Ectodermal cell (in vitro differentiated cells): ENCODE results near the gene DVL2.

Source experiments
- H3K27ac ChIP-seq: 2 replicates; pipeline ENCODE4 v1.7.0; 2013; ENCODE audit warnings: mild to moderate bottlenecking, low read depth, low read length; ENCODE audit not compliant: insufficient read depth, poor library complexity, severe bottlenecking
- H3K27me3 ChIP-seq: 2 replicates; pipeline ENCODE4 v1.7.0; 2013; ENCODE audit warnings: mild to moderate bottlenecking, low read length; ENCODE audit not compliant: insufficient read depth, control insufficient read depth, poor library complexity, severe bottlenecking
- H3K36me3 ChIP-seq: one replicate; pipeline ENCODE4 v1.7.0; 2013; ENCODE audit warnings: low read length; ENCODE audit not compliant: control insufficient read depth, insufficient read depth
- H3K4me1 ChIP-seq: one replicate; pipeline ENCODE4 v1.7.0; 2013; ENCODE audit warnings: low read length; ENCODE audit not compliant: control insufficient read depth, insufficient read depth
- H3K4me3 ChIP-seq: 2 replicates; pipeline ENCODE4 v1.7.0; 2013; ENCODE audit warnings: low read depth, low read length, control low read depth; ENCODE audit not compliant: insufficient read depth
- H3K9me3 ChIP-seq: 2 replicates; pipeline ENCODE4 v1.7.0; 2013; ENCODE audit warnings: mild to moderate bottlenecking, low read length, moderate library complexity; ENCODE audit not compliant: control insufficient read depth
- WGBS, 2 experiments: methylation state at CpG; one replicate each; pipeline ENCODE4 v1.1.7; 2013; ENCODE audit warnings: missing lambda C conversion rate in 2 of 2; 5-methylcytosine and 5-hydroxymethylcytosine counted together

Gene DVL2

GRCh38 chr17:7211491-7212273 lies 22.6 kb downstream of the DVL2 start:
- no peaks in the 10 kb centered on the region for H3K36me3 ChIP-seq
- H3K9me3 ChIP-seq = no peaks in the 10 kb centered on the region
- WGBS, 2 experiments = 11 to 14% methylated on average over 34 to 35 of the region's 37 CpGs
- peaks cover 71% of the 10 kb centered on the region for H3K4me1 ChIP-seq
- no peaks in the 10 kb centered on the region for H3K27me3 ChIP-seq
- H3K27ac ChIP-seq = peak overlapping the region; percentile 20
- H3K4me3 ChIP-seq = peak overlapping the region; percentile 40

- H3K4me1 ChIP-seq = peaks cover 76% of the 10 kb centered on the region
- WGBS, 2 experiments = 75% methylated on average over 9 of the region's 9 CpGs
Measured at GRCh38 chr17:7208754-7209460, 25.4 kb downstream of the DVL2 start.

DNA sequence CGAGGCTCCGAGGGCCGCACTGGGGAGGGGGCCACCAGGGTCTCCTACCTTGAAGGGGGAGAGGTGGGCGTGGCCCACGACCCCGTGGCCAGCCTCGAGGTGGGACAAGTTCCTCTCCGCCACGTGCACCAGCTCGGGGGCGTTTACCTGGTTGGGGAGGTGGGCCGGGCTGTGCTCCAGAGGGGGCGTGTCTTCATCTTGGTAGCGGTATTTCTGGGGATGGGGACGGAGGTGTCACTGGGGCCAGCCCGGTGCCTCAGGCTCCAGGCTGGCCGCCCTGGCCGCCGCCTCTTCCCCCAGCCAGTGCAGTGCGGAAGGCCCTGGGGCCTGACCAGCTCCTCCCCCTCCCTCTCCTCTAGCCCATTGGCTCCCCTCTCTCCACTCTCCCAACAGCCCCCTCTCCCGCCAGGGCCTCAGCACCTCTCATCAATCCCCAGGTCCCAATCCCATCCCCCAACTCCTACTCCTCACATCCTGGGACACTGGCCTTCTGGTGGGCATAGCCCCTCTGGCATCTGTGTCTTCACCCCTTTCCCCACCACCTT lies 26.2 kb downstream of the DVL2 start:
- H3K27me3 ChIP-seq = no peaks in the 10 kb centered on the region
- peak overlapping the region; percentile 35 for H3K4me3 ChIP-seq
- 6 to 7% methylated on average over 21 of the region's 21 CpGs for WGBS, 2 experiments
- H3K4me1 ChIP-seq = peaks cover 73% of the 10 kb centered on the region
- H3K36me3 ChIP-seq = peaks cover 8% of the 10 kb centered on the region
- peak overlapping the region; percentile 79 for H3K27ac ChIP-seq
- H3K9me3 ChIP-seq = no peaks in the 10 kb centered on the region

More at GRCh38 chr17:7208754-7209460, 25.4 kb downstream of the DVL2 start:
- peaks cover under 1% of the 10 kb centered on the region for H3K36me3 ChIP-seq
- peak overlapping the region; percentile 35 for H3K4me3 ChIP-seq
- H3K27me3 ChIP-seq = no peaks in the 10 kb centered on the region
- H3K27ac ChIP-seq = peak overlapping the region; percentile 79
- no peaks in the 10 kb centered on the region for H3K9me3 ChIP-seq

- peak overlapping the region; percentile 35 for H3K4me3 ChIP-seq
Measured at GRCh38 chr17:7207120-7208001, 27.0 kb downstream of the DVL2 start.

GRCh38 chr17:7205561-7205960 lies 28.8 kb downstream of the DVL2 start:
- WGBS, 2 experiments = 36 to 57% methylated on average over 10 to 13 of the region's 15 CpGs
- Histone ChIP-seq H3K27ac (peak overlapping the region; percentile 44), H3K36me3 (peaks cover 21% of the 10 kb centered on the region), H3K4me3 (peak overlapping the region; percentile 38), H3K9me3 (no peaks in the 10 kb centered on the region), H3K27me3 (no peaks in the 10 kb centered on the region), H3K4me1 (peaks cover 60% of the 10 kb centered on the region)

More at GRCh38 chr17:7207120-7208001, 27.0 kb downstream of the DVL2 start:
- 67 to 74% methylated on average over 22 to 24 of the region's 24 CpGs for WGBS, 2 experiments
- Histone ChIP-seq H3K4me1 (peaks cover 72% of the 10 kb centered on the region), H3K27ac (no peak overlapping the region), H3K9me3 (no peaks in the 10 kb centered on the region), H3K27me3 (no peaks in the 10 kb centered on the region), H3K36me3 (peaks cover 16% of the 10 kb centered on the region)

DNA sequence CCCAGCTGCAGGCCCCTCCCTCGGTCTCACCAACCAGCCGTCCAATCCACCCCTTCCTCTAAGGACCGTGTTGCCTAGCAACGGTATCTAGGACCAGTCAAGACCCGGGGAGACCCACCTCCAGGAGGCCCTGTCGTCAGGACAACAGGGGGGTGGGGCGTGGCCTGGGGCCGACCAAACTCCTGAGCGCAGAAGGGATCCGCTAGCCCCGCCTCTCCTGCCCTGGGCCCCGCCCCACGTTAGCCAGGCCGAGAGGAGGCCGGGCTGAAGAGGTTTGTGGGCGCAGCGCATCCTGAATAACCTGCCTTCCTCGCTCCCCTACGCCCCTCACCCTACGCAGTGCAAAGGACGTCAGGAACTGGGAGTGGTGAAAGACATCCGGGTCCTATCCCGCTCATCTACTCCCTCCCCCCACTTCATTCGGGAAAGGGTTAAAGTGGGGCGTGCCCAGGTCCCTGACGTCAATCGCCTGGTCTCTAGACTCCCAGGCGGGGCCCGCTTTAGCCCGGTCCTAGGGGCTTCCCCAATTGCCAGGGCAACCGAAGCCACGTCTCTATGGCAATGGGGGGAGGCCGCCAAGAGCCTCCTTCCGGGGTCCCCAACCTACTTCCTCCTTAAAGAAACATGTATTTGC lies 29.4 kb downstream of the DVL2 start:
- H3K27ac ChIP-seq = peak overlapping the region; percentile 44
- peaks cover 54% of the 10 kb centered on the region for H3K4me1 ChIP-seq
- H3K4me3 ChIP-seq = peak overlapping the region; percentile 38
- H3K27me3 ChIP-seq = no peaks in the 10 kb centered on the region
- H3K9me3 ChIP-seq = no peaks in the 10 kb centered on the region
- 0% methylated on average over 34 of the region's 34 CpGs for WGBS, 2 experiments
- H3K36me3 ChIP-seq = peaks cover 28% of the 10 kb centered on the region

- H3K4me1 ChIP-seq = peaks cover 48% of the 10 kb centered on the region
- peak overlapping the region; percentile 38 for H3K4me3 ChIP-seq
- no peaks in the 10 kb centered on the region for H3K9me3 ChIP-seq
- no peaks in the 10 kb centered on the region for H3K27me3 ChIP-seq
- H3K36me3 ChIP-seq = peaks cover 28% of the 10 kb centered on the region
- H3K27ac ChIP-seq = peak overlapping the region; percentile 20
- 89 to 90% methylated on average over 15 of the region's 15 CpGs for WGBS, 2 experiments
Measured at GRCh38 chr17:7204336-7204735, 30.0 kb downstream of the DVL2 start.

GRCh38 chr17:7203391-7203790 lies 30.9 kb downstream of the DVL2 start:
- peaks cover 39% of the 10 kb centered on the region for H3K4me1 ChIP-seq
- 95 to 98% methylated on average over 16 of the region's 16 CpGs for WGBS, 2 experiments
- H3K36me3 ChIP-seq = peaks cover 28% of the 10 kb centered on the region
- no peak overlapping the region for H3K27ac ChIP-seq
- H3K4me3 ChIP-seq = no peak overlapping the region
- H3K27me3 ChIP-seq = no peaks in the 10 kb centered on the region
- H3K9me3 ChIP-seq = no peaks in the 10 kb centered on the region

DNA sequence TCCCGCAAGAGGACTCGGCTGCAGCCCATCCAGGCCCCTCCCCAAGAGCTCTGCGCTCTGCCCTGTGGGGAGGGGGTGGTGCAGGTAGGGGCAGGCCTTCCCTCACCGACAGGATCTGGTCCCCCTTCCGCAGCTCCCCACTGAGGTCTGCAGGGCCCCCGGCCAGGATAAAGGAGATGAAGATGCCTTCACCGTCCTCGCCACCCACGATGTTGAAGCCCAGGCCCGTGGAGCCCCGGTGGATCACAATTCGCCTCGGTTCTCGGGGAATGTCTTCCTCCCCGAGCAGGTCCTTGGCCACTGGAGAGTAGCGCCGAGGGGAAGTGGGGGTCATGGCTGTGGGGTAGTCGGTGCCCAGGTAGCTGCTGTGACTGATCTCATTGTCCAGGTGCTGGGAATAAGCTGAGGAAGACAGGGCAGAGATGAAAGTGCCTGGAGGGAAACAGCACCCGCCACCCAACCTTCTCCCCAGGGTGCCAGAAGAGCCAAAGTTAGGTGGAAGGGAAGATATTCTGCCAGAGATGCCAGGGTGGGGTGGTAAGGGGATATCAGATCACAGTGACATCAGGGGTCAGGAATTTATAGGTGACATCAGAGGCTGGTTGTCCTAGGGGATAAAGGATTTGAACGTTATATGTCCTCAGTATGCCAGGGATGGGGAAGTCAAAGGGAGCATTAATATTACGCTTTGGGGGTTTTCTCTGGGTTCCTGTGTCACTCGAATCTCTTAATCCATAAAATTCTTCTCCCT lies 37.5 kb downstream of the DVL2 start:
- no peaks in the 10 kb centered on the region for H3K27me3 ChIP-seq
- H3K9me3 ChIP-seq = no peaks in the 10 kb centered on the region
- no peaks in the 10 kb centered on the region for H3K4me1 ChIP-seq
- no peak overlapping the region for H3K27ac ChIP-seq
- H3K36me3 ChIP-seq = peaks cover 57% of the 10 kb centered on the region
- H3K4me3 ChIP-seq = no peak overlapping the region
- 96% methylated on average over 22 of the region's 22 CpGs for WGBS, 2 experiments
